ENCODE data around the gene MAOA. TPM values are rescaled to one million over a fixed set of nuclear protein-coding genes. Genes with fewer than 3 reads are reported as not detected.

MAOA gene
- total and polyA plus RNA-seq, 9 of the 15 experiments (the other 6 are each of a cell fraction or from before 2014, with no cell fraction given): 0.68 to 2.7 (median 1.9) TPM

DNA sequence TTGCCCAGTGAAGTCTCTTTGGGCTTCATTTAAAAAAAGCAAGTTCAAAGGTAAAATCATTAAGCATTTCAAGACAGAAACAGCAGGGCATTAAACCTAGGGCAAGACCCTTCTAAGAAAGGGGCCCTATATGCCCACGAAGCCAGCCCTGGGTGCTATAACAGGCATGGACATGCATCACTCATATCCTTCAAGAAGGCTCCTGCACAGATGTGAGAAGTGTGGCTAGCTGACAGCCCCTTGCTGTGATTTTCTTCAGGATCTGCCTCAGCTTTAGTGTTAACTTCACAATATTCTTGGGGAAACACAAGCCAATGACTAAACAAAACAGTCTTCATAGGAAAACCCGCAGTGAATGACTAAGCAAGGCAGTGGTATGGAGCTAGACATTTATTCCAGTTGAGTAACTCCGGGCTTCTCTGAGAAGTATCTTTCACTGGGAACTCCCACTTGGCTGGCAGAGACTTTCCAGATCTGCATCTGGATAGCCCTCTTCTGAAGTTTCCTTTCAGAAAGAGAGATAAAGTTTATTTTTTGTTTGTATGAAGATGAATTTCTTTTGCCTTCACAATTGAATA lies 11.9 kb upstream of the MAOA start:
- ATAC-seq: no peak
- 0% methylated on average over 1 of the region's 3 CpGs for WGBS (ENCODE audit: insufficient coverage, low coverage, missing lambda C conversion rate)
- POLR2A ChIA-PET: interaction anchor here (0.6 kb wide), 1 partner anchor 83 kb away, joined by 3 read pairs; no protein-coding TSS in a partner anchor
- TF ChIP-seq, protein P1, sequence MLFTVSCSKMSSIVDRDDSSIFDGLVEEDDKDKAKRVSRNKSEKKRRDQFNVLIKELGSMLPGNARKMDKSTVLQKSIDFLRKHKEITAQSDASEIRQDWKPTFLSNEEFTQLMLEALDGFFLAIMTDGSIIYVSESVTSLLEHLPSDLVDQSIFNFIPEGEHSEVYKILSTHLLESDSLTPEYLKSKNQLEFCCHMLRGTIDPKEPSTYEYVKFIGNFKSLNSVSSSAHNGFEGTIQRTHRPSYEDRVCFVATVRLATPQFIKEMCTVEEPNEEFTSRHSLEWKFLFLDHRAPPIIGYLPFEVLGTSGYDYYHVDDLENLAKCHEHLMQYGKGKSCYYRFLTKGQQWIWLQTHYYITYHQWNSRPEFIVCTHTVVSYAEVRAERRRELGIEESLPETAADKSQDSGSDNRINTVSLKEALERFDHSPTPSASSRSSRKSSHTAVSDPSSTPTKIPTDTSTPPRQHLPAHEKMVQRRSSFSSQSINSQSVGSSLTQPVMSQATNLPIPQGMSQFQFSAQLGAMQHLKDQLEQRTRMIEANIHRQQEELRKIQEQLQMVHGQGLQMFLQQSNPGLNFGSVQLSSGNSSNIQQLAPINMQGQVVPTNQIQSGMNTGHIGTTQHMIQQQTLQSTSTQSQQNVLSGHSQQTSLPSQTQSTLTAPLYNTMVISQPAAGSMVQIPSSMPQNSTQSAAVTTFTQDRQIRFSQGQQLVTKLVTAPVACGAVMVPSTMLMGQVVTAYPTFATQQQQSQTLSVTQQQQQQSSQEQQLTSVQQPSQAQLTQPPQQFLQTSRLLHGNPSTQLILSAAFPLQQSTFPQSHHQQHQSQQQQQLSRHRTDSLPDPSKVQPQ (CRISPR knock-in tag; IDR thresholded peaks at IDR 0.05; ENCODE audit: borderline replicate concordance): no peak
- TF ChIP-seq FOXA1 (IDR thresholded peaks at IDR 0.05; ENCODE audit: borderline replicate concordance): no peak
- no peak for TF ChIP-seq CTBP1 (IDR thresholded peaks at IDR 0.05; ENCODE audit: borderline replicate concordance)
- peak; percentile 81 for TF ChIP-seq NFE2 (IDR thresholded peaks at IDR 0.05; ENCODE audit: low read depth)
- no peak for TF ChIP-seq PHB2 (IDR thresholded peaks at IDR 0.05; ENCODE audit: low read depth)
- peak; percentile 33; the same call in 1 of the 2 replicates for TF ChIP-seq MAFK (IDR thresholded peaks at IDR 0.05; ENCODE audit: low read length)
- TF ChIP-seq CBX8 (IDR thresholded peaks at IDR 0.05; ENCODE audit: borderline replicate concordance, extremely low read depth, low read depth, low read length, poor library complexity, severe bottlenecking): no peak
- no peak for TF ChIP-seq CHD7 (IDR thresholded peaks at IDR 0.05; ENCODE audit: low read depth, low read length)

More for the DNA sequence above, 11.9 kb upstream of the MAOA start:
- Histone ChIP-seq H2AFZ (ENCODE audit: low read depth, low read length) (no peak overlapping the region), H3K27me3 (ENCODE audit: control insufficient read depth in 2 of 2, insufficient read depth in 2 of 2, low read length in 2 of 2) (no peaks in the 10 kb centered on the region), H3K9ac (ENCODE audit: insufficient read depth in 1 of 2, low read depth in 2 of 2, low read length in 2 of 2) (no peak overlapping the region), H3K9me1 (ENCODE audit: control insufficient read depth, insufficient read depth, low read length) (no peaks in the 10 kb centered on the region), H3K36me3 (ENCODE audit: control insufficient read depth, insufficient read depth, low read length) (no peaks in the 10 kb centered on the region), H3K4me3 (no peak overlapping the region), H3K4me2 (ENCODE audit: insufficient read depth, low read length) (no peak overlapping the region), H4K20me1 (replicated peaks; ENCODE audit: control insufficient read depth, insufficient read depth, low read length) (no peaks in the 10 kb centered on the region), H3K4me1 (replicated peaks in 1 of 2; ENCODE audit: control insufficient read depth in 2 of 2, insufficient read depth in 2 of 2, low read length in 2 of 2) (peaks cover 0 to 3% of the 10 kb centered on the region in 2 experiments; a peak in 1 of 5 replicates), H3K9me3 (replicated peaks; ENCODE audit: control insufficient read depth, insufficient read depth, low read depth, low read length) (no peaks in the 10 kb centered on the region), H3K79me2 (ENCODE audit: control insufficient read depth, insufficient read depth, low read length) (no peaks in the 10 kb centered on the region), H3K27ac (ENCODE audit: extremely low read depth, low read depth, low read length) (no peak overlapping the region; the same call in 2 of the 3 replicates)
- DNase-seq (ENCODE audit: extremely low read depth in 1 of 4, low spot score in 3 of 4): peak in 1 of 4 experiments; percentile 29
- CTCF ChIA-PET (ENCODE audit: low intra/inter-chr PET ratio): interaction anchor here (0.8 kb wide), 1 partner anchor 143 kb away, joined by 3 read pairs; no protein-coding TSS in a partner anchor
- in situ Hi-C loops (cut with MboI): no loop called here
- intact Hi-C loops (cut with micrococcal nuclease): no loop called here
- BruUV-seq (replicated peaks): no TSS peak
- no peak for FAIRE-seq
